GM12872 (cell line): Measurements from ENCODE around the gene ICAM1.

Experiments used
- TF ChIP-seq, protein P1 (sequence below): IDR thresholded peaks from 3 replicates; pipeline ENCODE4 v1.5.1; 2011; ENCODE audit warnings: low read depth, mild to moderate bottlenecking, low read length, moderate library complexity; ENCODE audit not compliant: insufficient read depth

ICAM1 gene

DNA sequence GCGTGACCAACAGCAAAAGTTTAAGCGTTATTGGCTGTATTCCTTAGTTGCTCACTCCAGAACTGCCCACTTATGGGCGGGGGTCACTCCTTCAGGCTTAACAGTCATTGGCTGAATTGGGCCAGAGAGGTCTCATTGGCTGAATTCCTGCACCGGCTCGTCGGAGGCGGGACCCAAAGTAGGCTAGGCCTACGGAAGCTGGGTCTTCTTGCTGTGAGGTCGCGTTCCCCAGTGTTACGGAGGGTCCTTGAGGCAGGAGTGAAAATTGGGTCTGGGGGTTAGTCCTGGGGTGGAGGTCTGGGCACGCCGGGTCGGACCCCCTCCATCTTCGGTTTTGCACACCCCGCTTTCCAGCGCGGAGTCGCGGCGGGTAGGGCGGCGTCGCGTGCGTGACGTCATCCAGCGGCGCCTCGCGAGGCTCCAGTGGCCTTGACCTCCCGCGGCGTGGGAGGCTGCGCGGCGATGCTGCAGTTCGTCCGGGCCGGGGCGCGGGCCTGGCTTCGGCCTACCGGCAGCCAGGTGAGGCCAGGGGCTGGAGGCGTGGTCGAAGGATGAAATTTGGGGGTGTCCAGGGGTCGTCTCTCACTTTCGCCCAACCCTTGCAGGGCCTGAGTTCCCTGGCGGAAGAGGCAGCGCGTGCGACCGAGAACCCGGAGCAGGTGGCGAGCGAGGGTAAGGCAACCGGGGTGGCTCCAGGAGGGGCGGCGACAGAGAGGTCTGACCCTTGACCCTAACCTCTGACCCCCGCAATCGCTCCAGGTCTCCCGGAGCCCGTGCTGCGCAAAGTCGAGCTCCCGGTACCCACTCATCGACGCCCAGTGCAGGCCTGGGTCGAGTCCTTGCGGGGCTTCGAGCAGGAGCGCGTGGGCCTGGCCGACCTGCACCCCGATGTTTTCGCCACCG is 18.9 kb upstream of the ICAM1 start, which contains the start of gene MRPL4:
Gene MRPL4 (plus strand): TSS at position 423 of the 903 bp plus-strand sequence. CDS start 40 bp downstream, at position 463.
- TF ChIP-seq, protein P1, sequence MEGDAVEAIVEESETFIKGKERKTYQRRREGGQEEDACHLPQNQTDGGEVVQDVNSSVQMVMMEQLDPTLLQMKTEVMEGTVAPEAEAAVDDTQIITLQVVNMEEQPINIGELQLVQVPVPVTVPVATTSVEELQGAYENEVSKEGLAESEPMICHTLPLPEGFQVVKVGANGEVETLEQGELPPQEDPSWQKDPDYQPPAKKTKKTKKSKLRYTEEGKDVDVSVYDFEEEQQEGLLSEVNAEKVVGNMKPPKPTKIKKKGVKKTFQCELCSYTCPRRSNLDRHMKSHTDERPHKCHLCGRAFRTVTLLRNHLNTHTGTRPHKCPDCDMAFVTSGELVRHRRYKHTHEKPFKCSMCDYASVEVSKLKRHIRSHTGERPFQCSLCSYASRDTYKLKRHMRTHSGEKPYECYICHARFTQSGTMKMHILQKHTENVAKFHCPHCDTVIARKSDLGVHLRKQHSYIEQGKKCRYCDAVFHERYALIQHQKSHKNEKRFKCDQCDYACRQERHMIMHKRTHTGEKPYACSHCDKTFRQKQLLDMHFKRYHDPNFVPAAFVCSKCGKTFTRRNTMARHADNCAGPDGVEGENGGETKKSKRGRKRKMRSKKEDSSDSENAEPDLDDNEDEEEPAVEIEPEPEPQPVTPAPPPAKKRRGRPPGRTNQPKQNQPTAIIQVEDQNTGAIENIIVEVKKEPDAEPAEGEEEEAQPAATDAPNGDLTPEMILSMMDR = no peak

DNA sequence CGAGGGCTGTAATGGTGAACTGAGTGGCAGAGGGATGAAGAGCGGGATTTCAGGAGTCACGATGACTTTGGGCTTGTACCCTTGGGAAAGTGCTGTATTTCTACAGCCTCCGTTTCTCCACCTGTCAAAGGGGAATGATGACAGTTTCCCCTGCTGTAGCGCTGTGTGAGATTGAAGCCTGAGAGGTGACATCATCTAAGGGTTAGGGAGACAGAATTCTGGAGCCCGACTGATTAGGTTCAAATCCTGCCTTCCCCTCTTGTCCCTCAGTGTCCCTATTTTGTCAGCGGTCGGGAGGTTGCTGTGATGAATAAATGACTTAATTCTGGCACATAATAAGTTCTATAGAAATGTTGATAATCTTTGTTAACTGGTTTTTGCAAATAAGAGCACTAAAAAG is 18.2 kb upstream of the ICAM1 start:
- TF ChIP-seq, protein P1 = no peak

DNA sequence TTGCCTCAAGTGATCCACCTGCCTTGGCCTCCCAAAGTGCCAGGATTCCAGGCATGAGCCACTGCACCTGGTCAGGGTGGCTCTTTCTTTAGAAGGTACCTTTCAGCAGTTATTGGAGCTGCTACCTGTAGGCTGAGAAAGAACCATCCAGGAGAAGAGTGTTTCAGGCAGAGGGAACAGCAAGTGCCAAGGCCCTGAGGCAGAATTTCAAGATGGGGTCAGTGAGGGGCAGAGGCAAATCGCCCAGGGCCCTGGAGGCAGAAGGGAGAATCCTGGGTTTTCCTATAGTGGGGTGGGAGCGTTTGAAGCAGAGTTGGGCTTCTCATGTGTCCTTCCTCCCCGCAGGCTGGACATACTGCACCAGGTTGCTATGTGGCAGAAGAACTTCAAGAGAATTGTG is 16.7 kb upstream of the ICAM1 start:
- TF ChIP-seq, protein P1 = no peak

DNA sequence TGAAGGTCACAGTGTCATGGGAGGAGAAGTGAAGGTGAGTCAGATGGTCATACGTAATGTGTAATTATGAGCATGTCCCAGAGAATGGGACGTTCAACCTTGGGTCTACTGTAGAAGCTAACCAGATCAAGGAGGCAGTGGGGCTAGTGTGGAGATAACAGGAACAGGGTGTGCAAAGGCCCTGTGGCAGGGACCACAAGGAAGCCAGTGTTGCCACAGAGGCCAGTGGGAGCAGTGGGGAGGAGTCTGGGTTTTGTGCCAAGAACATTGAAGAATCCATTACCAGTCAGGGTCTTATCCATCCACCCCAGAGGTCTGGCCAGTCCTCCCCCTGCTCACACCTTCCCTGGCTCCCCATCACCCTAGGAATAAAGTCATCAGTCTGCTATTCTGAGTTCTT is 15.6 kb upstream of the ICAM1 start:
- TF ChIP-seq, protein P1 = no peak

DNA sequence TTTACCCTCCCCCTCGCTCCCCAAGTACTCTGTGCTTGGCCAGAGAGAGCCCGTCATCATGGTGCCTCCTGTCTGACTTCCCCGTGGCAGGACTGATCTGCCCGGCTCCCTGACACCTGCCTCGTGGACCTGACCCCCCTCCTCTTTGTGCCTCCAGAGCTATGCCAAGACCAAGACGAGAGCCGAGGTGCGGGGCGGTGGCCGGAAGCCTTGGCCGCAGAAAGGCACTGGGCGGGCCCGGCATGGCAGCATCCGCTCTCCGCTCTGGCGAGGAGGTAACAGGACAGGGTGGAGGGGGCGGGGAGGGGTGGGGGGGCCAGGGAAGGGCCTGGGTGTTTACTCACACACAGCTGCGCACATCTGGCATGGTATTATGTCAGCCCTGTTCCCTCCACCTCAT is 14.4 kb upstream of the ICAM1 start:
- TF ChIP-seq, protein P1 = no peak

DNA sequence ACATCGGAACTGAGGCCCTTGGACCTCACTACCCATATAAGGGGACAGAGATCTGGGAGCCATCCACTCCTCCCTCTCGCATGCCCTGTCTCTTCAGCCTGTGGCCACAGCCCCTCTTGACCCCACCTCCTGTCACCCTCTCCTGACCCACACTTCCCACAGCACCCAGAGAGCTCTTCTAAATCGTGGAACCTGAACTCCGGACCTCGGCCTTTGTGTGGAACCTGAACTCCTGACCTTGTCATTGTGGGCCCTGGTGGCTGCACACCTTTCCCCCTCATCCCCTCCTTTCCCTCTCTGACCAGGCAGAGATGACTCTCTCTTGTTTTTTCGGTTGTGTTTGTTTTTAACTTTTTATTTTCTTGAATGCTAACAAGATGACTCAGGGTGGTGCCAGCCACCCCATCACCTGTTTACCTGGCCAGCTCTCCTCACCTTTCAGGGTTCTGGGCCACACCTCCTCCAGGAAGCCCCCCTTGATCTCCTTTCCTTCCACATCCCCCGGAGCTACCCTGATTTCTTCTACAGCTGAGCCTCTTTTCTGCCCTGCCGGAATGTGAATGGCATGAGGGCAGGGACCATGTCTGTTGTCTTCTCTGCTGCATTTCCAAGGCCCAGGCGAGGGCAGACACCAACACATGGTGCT is 13.8 kb upstream of the ICAM1 start:
- TF ChIP-seq, protein P1 = no peak

DNA sequence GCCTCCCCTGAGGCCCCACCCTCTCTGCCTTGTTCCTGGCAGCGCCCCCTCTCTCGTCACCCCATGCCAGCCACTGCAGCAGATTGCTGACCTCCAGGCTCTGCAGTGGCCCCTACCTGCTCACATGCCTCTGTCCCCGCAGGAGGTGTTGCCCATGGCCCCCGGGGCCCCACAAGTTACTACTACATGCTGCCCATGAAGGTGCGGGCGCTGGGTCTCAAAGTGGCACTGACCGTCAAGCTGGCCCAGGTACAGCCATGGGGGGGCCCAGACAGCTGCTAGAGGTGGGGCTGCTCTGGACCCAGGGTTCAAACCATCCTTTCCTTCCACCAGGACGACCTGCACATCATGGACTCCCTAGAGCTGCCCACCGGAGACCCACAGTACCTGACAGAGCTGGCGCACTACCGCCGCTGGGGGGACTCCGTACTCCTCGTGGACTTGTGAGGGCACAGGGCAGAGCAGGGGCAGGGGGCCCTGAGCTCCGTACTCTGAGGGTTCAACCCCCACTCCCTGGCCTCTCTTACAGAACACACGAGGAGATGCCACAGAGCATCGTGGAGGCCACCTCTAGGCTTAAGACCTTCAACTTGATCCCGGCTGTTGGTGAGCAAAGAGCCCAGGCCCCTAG is 12.7 kb upstream of the ICAM1 start:
- TF ChIP-seq, protein P1 = no peak
